NCI-H774 (cell line): ENCODE results near the gene ANO4.
"Not testable (repeated sequence)": the region's sequence is repeated elsewhere in the genome, so short reads cannot be mapped to it uniquely, and the experiment has no call there.

Experiments
- DNase-seq: peaks from one replicate; lab custom pipeline; 2025; lab: John Stamatoyannopoulos, UW

The ANO4 gene

DNA sequence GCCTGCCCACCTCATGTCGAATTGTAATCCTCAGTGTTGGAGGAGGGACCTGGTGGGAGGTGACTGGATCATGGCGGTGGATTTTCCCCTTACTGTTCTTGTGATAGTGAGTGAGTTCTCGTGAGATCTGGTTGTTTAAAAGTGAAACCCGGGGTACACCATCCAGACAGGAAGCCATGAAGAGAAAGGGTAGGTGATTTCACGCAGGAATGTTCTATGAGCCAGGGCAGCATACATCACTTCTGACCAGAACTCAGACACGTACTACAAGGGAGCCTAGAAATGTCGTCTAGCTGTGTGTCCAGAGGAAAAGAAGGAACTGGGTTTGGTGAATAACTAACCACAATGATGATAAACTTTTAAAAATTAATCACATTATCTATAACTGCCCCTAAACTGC is 80.6 kb downstream of the ANO4 start:
- DNase-seq: no peak

DNA sequence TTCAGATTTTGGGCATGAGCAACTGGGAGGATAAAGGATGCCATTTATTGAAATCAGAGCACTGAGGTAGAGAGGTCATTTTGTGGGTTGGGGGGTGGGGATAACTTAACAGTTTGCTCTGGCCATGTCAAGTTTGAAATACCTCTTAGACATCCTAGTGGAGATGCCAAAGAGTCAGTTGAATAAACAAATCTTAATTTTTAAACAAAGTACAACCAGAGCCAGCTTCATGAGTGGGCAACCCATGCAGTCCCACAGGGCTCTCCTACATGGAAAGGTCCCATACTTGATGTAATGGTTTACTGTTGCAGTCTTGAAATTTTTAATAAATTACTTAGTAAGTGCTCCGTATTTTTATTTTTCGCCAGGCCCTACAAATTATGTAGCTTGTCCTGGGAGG is 81.2 kb downstream of the ANO4 start:
- DNase-seq: no peak

DNA sequence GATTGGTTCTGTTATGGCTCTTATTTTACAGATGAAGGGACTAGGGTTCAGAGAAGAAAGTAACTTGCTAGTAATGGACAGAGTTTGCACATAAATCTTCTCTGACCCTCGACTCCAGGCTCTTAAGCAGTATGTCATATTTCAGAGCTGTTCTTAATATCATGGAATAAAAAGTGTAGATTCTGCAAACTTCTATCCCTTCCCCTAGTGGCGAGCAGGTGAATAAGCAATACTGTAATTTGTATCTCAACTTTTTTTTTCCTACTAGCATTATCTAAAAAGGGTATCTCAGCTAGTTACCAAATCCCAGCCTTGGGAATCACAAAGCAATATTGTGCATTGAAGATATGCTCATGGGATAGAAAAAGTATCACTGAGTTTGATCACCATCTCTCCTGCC is 83.2 kb downstream of the ANO4 start:
- no peak for DNase-seq

DNA sequence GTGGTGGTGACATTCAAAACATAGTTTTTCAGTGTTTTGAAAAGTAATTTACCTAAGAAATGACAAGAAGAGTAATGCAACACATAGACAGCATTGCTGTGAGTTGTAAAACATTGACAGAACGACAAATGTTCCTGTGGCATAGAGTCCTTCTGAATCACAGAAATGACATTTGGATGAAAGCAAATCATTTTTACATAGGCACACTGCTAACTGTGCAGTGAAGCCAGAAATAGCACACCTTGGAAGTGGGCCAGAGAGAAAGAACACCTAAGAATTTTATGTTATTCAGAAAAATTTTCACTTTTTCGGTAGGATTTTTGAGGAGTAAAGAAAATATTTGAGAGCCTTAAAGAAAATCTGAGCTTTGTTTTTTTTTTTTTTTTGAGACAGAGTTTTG is 100.6 kb downstream of the ANO4 start:
- DNase-seq: no peak

DNA sequence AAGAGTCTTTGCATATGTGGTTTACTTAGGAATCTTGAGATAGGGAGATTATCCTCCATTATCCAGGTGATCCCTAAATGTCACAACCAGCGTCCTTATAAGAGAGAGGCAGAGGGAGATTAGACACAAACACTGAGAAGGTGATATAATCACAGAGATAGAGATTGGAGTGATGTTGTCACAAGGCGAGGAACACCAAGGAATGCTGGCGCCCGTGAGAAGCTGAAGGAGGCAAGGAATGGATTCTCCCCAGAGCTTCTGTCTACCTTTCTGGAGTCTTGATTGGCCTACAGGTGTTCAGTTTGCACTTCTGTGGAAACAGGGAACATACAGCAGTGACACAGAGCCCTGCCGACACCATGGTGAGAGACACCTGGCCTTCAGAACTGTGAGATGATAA is 101.6 kb downstream of the ANO4 start:
- no peak for DNase-seq

DNA sequence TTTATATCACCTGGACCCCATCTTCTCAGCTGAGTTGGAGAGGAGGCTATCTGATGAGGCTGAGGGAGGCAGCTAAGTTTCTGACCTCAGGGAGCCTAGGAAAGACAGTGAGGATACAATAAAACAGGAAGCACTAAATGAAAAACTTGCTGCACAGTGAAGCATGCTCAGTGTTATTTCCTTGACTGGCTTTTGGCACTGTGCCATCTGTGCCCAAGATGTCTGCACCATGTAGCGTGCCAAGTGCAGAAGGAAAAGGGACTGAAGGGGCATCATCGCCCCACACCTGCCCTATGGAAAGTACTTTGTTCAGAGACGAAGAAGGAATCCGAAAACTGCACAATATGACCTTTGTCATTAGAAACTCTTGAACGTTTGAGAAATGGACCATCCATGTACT is 102.7 kb downstream of the ANO4 start:
- no peak for DNase-seq

DNA sequence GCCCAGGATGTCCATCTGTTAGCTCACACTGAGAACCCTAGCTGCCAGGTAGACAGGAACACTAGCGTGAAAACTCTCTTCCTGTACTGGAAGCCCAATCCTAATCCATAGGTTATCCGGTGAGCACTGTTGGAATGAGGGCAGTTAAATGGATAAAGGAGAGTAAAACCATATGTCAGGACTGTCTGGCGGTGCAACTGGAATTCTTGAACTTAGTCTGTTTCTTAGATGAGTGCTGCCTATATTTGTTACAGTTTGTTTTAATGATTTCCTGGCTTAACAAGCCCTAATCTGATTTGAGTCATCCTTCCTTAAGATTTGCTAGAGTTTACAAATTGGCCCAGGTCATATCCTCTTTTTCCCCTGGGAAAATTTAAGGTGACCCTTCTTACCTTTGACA is 104.7 kb downstream of the ANO4 start:
- DNase-seq: no peak

DNA sequence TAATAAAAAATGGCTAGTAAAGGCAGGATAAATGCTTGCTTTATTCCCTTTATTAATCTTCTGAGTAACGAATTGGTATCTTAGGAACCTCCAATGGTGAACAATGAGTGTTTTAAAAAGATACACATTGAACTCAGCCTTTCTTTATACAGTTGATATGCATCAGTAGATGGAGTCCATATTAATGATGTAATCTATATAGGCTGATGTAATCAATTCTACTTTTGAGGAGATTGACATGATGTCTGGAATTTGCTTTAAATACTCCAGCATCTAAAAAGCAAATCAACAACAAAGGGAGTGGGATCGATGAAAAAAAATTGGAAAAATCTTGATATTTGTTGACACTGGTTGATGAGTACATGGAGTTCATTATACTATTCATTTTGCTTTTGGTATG is 106.2 kb downstream of the ANO4 start:
- DNase-seq: no peak

DNA sequence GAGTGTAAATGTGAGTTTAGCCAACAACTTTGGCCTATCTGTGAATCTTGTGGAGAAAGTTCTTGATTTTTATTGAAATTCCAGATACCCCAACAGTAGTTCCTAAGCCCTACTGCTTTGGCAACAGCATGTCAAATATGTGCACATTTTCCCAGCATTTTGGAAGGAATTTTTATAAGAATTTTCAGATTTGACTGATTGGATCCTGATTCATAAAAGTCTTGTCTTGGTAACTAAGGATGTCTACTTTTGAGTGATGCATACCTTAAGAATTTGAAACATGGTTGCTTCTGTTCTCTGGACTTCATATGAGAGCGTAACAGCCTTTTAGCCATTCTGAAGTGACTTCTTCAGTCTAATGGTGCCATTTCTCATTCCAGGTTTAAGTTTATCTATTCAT is 106.7 kb downstream of the ANO4 start:
- DNase-seq: no peak

DNA sequence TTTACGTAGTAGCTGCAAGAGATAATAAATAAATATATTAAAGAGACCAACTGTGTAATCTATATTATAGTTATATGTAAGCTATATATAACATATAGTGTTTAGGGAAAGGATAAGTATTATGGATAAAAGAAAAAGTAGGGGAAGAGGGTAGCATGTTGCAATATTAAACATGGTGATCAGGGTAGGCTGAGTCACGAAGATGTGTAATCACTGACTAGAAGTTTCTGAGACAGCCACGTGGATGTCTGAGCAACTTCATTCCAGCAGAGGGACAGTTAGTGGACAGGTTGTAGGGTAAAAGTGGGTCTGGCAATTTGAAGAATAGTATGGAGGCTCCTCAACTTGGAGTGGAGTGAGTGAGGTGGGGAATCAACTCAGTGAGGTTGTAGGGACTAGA is 109.7 kb downstream of the ANO4 start:
- DNase-seq: no peak

DNA sequence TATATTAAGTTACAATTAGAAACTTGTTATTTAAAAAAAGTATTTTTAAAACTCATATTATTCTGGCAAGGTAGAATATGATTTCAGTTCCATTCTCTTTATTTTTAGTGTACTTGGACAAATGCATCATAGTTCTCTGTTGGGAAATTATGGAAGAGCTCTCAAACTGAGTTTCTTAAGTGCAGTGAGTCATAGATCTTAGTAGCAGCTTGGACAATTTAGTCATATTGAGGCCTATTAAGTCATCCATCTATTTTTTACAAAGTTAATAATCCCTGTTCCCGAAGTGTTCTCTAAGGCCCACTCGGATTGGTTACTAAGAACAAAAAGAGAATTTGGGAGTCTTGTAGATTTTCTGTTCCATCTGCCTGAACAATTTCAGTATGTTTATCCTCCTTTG is 113.9 kb downstream of the ANO4 start:
- DNase-seq: no peak

DNA sequence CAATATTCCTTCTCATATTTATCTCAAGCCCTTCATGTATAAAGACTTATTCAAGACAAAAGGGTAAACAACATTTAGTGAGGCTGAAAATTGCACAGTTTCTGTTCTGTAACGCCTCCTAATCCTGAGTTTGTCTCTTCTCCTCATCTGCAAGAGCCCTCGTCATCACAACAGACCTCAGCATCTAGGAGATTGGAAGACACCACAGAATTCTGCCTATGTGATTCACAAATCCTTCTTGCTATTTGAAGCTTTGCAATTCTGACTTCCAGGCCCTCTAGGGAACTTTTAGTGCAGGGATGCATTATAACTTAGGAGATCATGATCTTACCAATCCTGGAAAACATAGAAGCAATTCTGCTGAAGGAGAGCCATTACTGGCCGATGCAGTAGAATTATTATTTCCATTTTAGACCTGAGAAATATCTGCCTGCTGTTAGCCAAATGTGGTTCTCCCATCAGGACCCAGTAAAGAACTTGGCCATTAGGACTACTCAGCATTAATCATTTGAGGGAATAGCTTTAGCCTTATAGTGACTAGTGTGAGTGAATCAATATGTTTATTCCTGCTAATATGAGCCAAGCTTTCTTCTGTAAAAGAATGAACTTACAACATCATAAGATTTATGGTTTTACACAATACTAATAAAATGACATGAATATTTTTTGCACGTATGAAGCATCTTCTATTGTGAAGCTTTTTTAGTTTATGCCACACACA is 119.5 kb downstream of the ANO4 start:
- DNase-seq: no peak

DNA sequence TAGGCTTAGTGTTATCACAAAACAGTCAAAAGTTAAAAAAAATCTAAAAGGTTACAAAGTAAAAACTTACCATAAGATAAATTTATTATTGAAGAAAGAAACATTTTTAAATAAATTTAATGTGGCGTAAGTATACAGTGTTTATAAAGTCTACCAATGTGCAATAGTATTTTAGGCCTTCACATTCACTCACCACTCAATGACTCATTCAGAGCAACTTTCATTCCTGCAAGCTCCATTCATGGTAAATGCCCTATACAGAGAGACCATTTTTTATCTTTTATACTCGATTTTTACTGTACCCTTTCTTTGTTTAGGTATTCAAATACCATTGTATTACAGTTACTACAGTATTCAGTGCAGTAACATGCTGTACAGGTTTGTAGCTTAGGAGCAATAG is 124.5 kb downstream of the ANO4 start:
- DNase-seq: no peak

DNA sequence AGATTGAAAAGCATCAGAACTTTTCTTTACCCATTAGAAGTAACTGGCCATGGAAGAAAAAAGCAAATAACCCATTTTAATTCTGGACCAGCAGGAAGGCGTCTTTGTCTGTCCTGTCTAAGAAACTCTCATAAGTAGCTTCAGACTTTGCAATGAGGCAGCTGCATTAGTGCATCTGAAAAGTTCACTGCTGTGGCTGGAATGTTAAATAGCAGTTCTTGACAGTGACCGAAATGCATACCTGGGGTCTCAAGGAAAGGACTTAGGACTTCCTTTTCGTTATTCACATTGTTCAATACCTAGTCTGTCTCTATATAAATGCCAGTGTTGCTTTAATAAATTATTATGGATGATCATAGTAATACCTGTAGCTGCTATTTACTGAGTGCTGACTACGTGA is 125.9 kb downstream of the ANO4 start:
- DNase-seq: no peak

DNA sequence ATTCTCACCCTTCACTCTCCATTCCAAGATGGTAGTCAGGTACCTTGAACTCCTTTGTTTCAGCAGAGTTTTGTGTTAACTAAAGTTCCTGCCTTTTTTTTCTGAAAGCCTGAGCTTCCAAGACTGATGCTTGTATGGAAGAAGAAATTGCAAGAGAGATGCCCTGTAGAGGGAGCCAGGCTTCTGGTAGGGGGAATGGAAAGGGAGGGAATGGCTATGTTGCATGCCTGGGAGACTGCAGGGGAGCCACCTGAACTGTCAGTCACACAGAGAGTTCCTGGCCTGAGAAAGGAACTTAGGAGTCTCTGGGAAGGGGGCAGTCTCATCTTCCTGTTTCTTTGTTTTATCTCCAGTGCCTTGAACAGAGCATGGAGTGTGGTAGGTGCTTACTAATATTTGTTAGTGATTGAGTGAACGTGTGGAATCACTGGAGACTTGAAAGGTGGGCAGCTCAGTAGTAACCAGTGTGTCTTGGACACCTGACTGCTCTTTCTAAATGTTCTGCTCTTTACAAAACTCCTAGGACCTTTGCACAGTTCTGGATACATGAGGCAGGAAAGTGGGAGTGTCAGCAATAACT is 132.2 kb downstream of the ANO4 start:
- no peak for DNase-seq

DNA sequence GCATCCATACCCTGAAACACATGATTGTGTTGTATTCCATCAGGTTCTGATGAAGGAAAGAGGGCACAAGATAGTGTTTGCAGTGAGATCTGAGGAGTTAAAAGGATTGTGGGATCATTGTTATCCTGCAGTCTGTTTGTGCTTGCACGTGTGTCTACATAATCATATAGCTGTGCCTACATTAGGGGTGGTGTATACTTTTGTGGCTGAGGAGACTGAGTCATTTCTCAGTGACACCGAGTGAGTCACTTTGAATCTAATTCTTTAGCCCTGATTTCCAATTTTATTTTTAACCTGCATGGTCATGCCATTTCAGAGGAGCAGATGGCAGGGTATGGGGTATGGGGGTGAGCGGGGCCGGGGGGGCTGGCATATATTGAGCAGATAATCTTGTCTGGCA is 133.2 kb downstream of the ANO4 start:
- no peak for DNase-seq

DNA sequence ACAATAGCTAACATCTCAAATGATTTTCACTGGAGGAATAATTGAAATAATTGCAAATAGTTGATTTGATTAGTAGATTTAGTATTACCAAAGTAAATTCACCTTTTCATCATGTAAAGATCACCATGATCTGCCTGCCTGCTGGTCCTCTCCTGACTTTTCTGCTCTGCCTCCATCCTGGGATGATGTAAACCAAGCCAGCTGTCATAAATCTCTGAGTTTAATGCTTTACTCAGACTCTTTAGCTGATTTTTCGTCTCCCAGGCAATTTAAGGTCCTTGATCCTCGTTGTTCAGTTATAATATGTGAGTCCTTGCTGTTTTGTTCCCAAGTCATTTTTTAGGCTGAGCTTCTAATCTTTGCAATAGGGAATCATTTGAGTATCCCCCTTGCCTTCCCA is 138.0 kb downstream of the ANO4 start:
- DNase-seq: no peak

DNA sequence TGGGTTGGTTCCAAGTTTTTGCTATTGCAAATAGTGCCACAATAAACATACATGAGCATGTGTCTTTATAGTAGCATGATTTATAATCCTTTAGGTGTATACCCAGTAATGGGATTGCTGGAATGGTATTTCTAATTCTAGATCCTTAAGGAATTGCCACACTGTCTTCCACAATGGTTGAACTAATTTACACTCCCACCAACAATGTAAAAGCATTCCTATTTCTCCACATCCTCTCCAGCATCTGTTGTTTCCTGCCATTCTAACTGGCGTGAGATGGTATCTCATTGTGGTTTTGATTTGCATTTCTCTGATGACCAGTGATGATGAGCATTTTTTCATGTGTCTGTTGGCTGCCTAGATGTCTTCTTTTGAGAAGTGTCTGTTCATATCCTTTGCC is 139.0 kb downstream of the ANO4 start:
- DNase-seq: not testable (repeated sequence)

DNA sequence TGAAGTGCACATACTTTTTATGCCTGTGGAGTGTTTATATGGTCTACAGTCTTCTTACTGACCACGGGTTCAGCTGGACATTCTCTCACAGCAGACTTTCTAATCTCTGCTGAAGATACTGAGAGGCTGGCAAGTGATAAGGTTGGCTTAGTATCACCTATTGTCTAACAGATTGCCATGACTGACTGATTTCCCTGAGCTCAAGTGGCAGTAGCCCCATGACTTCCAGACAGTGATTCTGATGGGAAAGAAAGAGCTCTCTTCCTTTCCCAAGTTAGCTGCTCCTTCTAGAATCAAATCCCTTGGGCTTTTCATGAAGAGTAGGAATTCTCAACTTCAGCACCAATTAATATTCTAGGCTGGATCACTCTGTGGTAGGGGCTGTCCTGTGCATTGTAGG is 141.4 kb downstream of the ANO4 start:
- DNase-seq: no peak

DNA sequence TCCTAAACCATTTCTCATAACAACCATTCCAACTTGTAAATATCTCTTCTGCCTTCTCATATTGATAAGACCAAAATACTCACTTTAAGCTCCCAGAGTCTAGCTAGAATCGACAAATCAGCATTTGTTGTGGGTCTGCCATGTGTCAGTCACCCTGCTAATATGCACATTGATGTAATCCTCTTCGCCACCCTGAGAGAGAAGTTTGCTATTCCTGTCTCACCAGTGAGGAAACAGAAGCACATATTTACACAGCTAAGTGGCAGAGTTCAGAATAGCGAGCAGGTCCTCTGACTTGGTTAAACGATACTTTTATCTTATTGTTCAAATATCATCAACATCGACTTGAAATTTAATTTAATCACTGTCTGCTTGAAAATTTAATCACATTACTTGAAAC is 142.1 kb downstream of the ANO4 start:
- no peak for DNase-seq

DNA sequence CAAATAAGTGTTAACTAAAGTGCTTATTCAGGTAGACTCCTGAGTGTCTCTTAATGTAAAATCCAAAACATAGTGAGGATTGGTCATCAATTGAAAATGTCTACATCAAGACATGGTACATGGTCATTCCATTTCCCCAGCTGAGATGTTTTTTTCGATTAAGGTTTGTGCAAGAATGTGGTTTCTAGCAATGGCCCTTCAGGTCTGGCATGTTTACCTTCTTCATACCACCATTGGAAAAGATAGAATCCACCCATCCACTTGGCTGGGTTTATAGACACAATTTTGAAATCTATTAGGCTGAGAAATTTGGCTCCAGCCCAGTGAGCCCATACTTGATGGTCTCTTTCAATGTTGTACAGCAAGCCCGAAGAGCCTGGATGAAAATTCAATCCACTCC is 145.9 kb downstream of the ANO4 start:
- no peak for DNase-seq

DNA sequence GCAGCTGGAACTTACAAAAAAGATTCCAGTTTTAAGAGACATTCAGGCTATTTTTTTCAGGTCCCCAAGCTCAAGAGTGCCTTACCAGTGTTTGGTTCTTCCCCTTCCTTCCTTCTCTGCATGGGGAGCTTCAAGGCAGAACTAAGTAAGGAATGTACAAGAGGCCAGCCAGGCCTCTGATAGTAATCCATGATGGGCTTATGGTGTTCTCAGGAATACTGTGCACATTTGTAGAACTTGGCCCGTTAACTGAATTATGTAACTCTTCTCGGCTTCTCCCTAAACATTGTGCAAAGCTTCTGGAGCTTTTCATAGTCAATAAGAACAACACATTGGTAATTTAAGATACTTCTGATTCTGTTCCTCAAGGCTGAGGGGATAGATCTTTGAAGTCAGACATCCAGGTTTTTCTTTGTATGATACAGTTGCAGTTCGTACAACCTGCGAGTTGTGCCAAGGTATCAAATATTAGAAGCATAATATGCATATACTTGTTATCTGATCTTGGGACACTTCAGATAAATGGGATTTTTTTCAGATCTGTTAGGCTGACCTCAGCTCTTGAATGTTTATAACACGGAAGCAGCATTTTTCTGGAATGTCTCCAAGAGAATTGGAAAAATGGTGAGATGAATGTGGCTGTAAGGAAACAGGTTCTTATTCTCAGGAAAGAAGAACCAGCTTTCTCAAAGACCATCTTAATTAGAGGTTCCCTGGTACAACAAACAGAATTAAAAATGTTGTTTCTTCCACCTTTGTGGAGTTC is 148.6 kb downstream of the ANO4 start:
- no peak for DNase-seq

DNA sequence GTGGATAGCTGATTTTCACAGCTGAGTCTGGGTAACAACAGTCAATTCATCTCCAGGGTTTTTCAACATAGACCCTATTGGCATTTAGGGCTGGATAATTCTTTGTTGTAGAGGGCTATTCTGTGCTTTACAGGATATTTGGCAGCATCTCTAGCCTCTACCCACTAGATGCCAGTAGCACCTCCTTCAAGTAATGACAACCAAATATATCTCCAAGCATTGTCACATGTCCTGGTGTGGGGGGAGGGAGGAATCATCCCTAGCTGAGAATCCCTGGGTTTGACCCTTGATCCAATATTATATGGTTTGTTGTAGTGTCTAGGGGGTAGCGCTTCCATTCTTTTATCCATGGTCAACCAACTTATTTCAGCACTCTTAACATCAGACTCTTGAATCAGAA is 157.2 kb downstream of the ANO4 start:
- DNase-seq: no peak

DNA sequence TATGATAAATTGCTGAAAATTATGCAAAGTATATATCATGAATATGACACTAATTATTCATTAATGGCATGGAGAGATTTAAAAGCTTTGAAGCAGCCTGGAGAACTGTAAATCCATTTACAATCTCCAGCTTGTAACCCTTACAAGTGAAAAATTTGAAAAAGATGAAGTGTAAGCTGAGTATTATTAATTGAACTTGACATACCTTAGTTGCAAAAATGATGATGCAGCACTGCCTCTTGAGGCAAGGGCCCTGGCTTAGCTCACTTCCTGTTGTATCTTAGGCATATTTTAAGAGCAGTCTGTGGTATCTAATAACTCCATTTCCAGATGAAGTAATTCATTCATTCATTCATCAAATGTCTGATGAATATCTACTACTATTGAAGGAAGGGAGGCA is 158.6 kb downstream of the ANO4 start:
- no peak for DNase-seq
